ENCODE measurements around the gene RBBP6. TPM values are rescaled to one million over a fixed set of nuclear protein-coding genes. Genes with fewer than 3 reads are reported as not detected.

RBBP6 gene
- total RNA-seq, 1 experiment from 2014 or later, result 38.4 TPM

DNA sequence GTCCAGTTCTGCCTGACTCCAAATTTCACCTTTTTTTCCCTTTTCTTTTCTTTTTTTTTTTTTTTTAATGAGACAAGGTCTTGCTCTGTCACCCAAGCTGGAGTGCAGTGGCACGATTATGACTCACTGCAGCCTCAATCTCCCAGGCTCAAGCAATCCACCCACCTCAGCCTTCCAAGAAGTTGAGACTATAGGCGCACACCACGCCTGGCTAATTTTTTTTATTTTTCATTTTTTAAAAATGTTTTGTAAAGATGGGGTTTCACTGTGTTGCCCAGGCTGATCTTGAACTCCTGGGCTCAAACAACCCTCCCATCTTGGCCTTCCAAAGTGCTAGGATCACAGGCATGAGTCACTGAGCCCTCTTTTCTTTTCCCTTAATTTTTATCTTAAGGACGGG lies 33.4 kb upstream of the RBBP6 start:
- ChIA-PET CTCF (no interaction called here), POLR2A (ENCODE audit: unreplicated experiment) (no interaction called here)
- BruUV-seq (replicated peaks), result no TSS peak
- ATAC-seq (no peak), DNase-seq (no peak)
- no peak overlapping the region for H2AFZ ChIP-seq (ENCODE audit: low read length)
- no peak overlapping the region for H3K4me3 ChIP-seq (ENCODE audit: low read length)
- H3K27me3 ChIP-seq (ENCODE audit: low read length), result no peaks in the 10 kb centered on the region
- no peaks in the 10 kb centered on the region for H3K9me3 ChIP-seq (ENCODE audit: low read length)
- no peak overlapping the region for H3K9ac ChIP-seq (ENCODE audit: low read length)
- no peaks in the 10 kb centered on the region for H3K79me2 ChIP-seq (ENCODE audit: low read length)
- no peaks in the 10 kb centered on the region for H4K20me1 ChIP-seq (ENCODE audit: low read length)
- no peaks in the 10 kb centered on the region for H3K36me3 ChIP-seq (ENCODE audit: low read depth, low read length)
- no peaks in the 10 kb centered on the region for H3K9me2 ChIP-seq (replicated peaks; ENCODE audit: low read length)
- H3K4me2 ChIP-seq (ENCODE audit: low read length), result no peak overlapping the region
- intact Hi-C loops (cut with micrococcal nuclease), result loop anchor here (10.0 kb wide), 1 partner anchor 701 kb away; no protein-coding TSS in a partner anchor
- H3F3A ChIP-seq (ENCODE audit: low read length, unreplicated experiment), result no peaks in the 10 kb centered on the region
- TF ChIP-seq EZH2 (IDR thresholded peaks at IDR 0.05; ENCODE audit: low read length, unreplicated experiment) (no peak), EZH2phosphoT487 (IDR thresholded peaks at IDR 0.05; ENCODE audit: borderline replicate concordance, low read length) (no peak)
- TF ChIP-seq, protein P1, sequence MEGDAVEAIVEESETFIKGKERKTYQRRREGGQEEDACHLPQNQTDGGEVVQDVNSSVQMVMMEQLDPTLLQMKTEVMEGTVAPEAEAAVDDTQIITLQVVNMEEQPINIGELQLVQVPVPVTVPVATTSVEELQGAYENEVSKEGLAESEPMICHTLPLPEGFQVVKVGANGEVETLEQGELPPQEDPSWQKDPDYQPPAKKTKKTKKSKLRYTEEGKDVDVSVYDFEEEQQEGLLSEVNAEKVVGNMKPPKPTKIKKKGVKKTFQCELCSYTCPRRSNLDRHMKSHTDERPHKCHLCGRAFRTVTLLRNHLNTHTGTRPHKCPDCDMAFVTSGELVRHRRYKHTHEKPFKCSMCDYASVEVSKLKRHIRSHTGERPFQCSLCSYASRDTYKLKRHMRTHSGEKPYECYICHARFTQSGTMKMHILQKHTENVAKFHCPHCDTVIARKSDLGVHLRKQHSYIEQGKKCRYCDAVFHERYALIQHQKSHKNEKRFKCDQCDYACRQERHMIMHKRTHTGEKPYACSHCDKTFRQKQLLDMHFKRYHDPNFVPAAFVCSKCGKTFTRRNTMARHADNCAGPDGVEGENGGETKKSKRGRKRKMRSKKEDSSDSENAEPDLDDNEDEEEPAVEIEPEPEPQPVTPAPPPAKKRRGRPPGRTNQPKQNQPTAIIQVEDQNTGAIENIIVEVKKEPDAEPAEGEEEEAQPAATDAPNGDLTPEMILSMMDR (conservative IDR thresholded peaks at IDR 0.05; ENCODE audit: low read depth, low read length), result no peak
- no peaks in the 10 kb centered on the region for H3K4me1 ChIP-seq (ENCODE audit: insufficient read depth, low read length)
- H3K27ac ChIP-seq (ENCODE audit: low read length), result no peak overlapping the region

DNA sequence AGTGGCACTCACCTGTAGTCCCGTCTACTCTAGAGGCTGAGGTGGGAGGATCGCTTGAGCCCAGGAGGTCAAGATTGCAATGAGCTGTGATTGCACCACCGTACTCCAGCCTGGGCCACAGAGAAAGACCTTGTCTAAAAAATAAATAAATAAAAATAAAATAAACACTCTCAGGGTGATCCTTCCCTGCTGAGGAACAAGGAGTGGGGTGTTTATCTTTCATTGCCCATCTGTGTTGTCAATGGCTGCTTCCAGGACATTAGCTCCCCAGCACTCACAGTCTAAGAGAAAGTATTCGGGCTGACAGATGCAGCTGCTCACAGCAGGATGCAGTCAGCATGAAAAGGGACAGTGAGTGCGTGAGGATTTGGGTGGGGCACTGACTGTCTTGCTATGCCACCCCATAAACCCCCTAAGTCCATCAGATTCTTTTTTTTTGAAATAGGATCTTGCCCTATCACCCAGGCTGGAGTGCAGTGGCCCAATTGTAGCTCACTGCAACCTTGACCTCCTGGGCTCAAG lies 31.3 kb upstream of the RBBP6 start:
- POLR2A ChIA-PET (ENCODE audit: unreplicated experiment), result no interaction called here
- Histone ChIP-seq H4K20me1 (ENCODE audit: low read length) (no peaks in the 10 kb centered on the region), H3K27ac (ENCODE audit: low read length) (no peak overlapping the region), H2AFZ (ENCODE audit: low read length) (no peak overlapping the region), H3K9me3 (ENCODE audit: low read length) (no peaks in the 10 kb centered on the region), H3K4me3 (ENCODE audit: low read length) (no peak overlapping the region), H3K4me1 (ENCODE audit: insufficient read depth, low read length) (no peaks in the 10 kb centered on the region), H3K9ac (ENCODE audit: low read length) (no peak overlapping the region), H3K4me2 (ENCODE audit: low read length) (no peak overlapping the region), H3K36me3 (ENCODE audit: low read depth, low read length) (no peaks in the 10 kb centered on the region), H3F3A (ENCODE audit: low read length, unreplicated experiment) (no peaks in the 10 kb centered on the region), H3K9me2 (replicated peaks; ENCODE audit: low read length) (no peaks in the 10 kb centered on the region), H3K27me3 (ENCODE audit: low read length) (no peaks in the 10 kb centered on the region), H3K79me2 (ENCODE audit: low read length) (no peaks in the 10 kb centered on the region)
- CTCF ChIA-PET, result no interaction called here
- DNase-seq (no peak), ATAC-seq (no peak)
- intact Hi-C loops (cut with micrococcal nuclease), result loop anchor here (10.0 kb wide), 1 partner anchor 703 kb away; no protein-coding TSS in a partner anchor
- TF ChIP-seq, protein P1 (conservative IDR thresholded peaks at IDR 0.05; ENCODE audit: low read depth, low read length), result no peak
- TF ChIP-seq EZH2phosphoT487 (IDR thresholded peaks at IDR 0.05; ENCODE audit: borderline replicate concordance, low read length), result no peak
- no peak for TF ChIP-seq EZH2 (IDR thresholded peaks at IDR 0.05; ENCODE audit: low read length, unreplicated experiment)
- BruUV-seq (replicated peaks), result no TSS peak

DNA sequence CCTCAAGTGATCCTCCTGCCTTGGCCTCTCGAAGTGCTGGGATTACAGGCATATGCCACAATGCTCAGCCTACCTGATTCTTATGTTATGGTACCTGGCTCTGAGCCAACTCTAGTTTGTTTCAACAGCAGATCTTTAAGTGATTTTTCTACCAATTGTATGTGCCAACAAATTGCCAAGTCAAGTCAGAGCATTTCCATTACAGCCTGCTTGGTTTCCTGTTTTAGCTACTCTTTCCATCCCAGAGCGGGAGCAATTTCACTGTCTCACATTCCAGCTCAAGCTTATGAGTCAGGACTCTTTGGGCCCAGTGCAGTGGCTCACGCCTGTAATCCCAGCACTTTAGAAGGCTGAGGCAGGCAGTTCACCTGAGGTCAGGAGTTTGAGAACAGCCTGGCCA lies 30.8 kb upstream of the RBBP6 start:
- intact Hi-C loops (cut with micrococcal nuclease), result loop anchor here (10.0 kb wide), 1 partner anchor 704 kb away; no protein-coding TSS in a partner anchor
- no peaks in the 10 kb centered on the region for H3F3A ChIP-seq (ENCODE audit: low read length, unreplicated experiment)
- TF ChIP-seq, protein P1 (conservative IDR thresholded peaks at IDR 0.05; ENCODE audit: low read depth, low read length), result no peak
- no peak for TF ChIP-seq EZH2 (IDR thresholded peaks at IDR 0.05; ENCODE audit: low read length, unreplicated experiment)
- TF ChIP-seq EZH2phosphoT487 (IDR thresholded peaks at IDR 0.05; ENCODE audit: borderline replicate concordance, low read length), result no peak
- no peak overlapping the region for H3K9ac ChIP-seq (ENCODE audit: low read length)
- no peak overlapping the region for H3K4me2 ChIP-seq (ENCODE audit: low read length)
- no peaks in the 10 kb centered on the region for H4K20me1 ChIP-seq (ENCODE audit: low read length)
- no peak for ATAC-seq
- no peaks in the 10 kb centered on the region for H3K9me3 ChIP-seq (ENCODE audit: low read length)
- ChIA-PET CTCF (no interaction called here), POLR2A (ENCODE audit: unreplicated experiment) (no interaction called here)
- no peaks in the 10 kb centered on the region for H3K27me3 ChIP-seq (ENCODE audit: low read length)
- no peak overlapping the region for H3K4me3 ChIP-seq (ENCODE audit: low read length)
- H3K36me3 ChIP-seq (ENCODE audit: low read depth, low read length), result no peaks in the 10 kb centered on the region
- H3K9me2 ChIP-seq (replicated peaks; ENCODE audit: low read length), result no peaks in the 10 kb centered on the region
- H2AFZ ChIP-seq (ENCODE audit: low read length), result no peak overlapping the region
- H3K4me1 ChIP-seq (ENCODE audit: insufficient read depth, low read length), result no peaks in the 10 kb centered on the region
- DNase-seq, result no peak
- no TSS peak for BruUV-seq (replicated peaks)
- H3K27ac ChIP-seq (ENCODE audit: low read length), result no peak overlapping the region
- no peaks in the 10 kb centered on the region for H3K79me2 ChIP-seq (ENCODE audit: low read length)

All from PC-3 (cell line).